GM12872 (cell line): ENCODE data around the gene SMYD3.

ENCODE experiments used
- TF ChIP-seq, protein P1 (sequence below): IDR thresholded peaks from 3 replicates; pipeline ENCODE4 v1.5.1; 2011; ENCODE audit warnings: low read depth, mild to moderate bottlenecking, low read length, moderate library complexity; ENCODE audit not compliant: insufficient read depth

Gene SMYD3

DNA sequence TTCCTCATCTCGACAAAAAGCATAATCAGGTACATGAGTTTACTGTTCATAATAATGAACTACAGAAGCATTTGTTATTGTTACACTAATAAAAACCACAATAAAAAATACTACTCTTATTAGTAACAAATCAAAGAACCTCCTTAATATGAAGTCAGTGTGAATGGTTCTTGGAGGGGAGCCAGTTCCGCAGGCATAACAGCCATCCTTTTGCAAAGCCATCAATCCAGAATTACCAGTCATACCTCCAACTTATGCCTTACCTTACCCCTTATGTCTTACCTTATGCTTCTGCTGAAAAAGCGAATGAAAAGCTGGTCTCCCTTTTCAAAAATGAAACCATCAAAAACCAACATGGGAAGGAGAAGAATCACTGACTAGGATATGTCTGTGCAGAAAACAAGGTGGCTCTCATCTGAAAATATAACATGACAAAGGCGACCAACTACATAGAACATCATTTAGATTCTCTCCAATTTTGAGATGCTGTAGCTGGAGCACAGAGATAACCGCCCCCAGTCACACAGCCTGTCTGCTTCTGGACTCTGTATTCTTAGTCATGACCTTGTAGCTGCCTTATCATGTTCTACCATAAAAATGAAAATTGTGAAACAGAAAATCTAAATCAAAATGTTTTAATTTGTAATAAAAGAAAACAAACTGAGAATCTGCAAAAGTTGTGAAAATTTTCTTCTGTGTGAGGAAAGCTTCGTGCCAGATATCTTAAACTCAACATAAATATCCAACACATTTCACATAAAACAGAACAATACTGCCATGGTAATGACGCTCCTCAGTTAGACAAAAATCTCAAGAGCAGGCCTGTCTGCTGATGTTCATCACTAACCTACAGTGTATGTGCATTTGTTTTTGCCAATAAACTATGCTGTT lies 438.2 kb downstream of the SMYD3 start:
- TF ChIP-seq, protein P1, sequence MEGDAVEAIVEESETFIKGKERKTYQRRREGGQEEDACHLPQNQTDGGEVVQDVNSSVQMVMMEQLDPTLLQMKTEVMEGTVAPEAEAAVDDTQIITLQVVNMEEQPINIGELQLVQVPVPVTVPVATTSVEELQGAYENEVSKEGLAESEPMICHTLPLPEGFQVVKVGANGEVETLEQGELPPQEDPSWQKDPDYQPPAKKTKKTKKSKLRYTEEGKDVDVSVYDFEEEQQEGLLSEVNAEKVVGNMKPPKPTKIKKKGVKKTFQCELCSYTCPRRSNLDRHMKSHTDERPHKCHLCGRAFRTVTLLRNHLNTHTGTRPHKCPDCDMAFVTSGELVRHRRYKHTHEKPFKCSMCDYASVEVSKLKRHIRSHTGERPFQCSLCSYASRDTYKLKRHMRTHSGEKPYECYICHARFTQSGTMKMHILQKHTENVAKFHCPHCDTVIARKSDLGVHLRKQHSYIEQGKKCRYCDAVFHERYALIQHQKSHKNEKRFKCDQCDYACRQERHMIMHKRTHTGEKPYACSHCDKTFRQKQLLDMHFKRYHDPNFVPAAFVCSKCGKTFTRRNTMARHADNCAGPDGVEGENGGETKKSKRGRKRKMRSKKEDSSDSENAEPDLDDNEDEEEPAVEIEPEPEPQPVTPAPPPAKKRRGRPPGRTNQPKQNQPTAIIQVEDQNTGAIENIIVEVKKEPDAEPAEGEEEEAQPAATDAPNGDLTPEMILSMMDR, result no peak

DNA sequence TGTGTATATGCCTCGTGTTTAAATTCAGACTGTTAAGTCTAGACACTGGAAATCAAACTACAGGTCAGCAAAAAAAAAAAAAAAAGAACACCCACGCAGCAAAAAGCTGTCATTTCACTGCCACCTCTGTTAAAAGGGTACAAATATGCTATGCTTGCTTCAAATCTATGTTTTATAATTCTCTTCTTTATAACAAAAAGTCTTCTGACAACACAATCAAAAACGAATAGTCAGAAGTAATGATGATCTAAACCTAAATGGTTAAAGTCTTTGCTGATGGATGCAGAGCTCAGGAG lies 438.9 kb downstream of the SMYD3 start:
- TF ChIP-seq, protein P1, result no peak

DNA sequence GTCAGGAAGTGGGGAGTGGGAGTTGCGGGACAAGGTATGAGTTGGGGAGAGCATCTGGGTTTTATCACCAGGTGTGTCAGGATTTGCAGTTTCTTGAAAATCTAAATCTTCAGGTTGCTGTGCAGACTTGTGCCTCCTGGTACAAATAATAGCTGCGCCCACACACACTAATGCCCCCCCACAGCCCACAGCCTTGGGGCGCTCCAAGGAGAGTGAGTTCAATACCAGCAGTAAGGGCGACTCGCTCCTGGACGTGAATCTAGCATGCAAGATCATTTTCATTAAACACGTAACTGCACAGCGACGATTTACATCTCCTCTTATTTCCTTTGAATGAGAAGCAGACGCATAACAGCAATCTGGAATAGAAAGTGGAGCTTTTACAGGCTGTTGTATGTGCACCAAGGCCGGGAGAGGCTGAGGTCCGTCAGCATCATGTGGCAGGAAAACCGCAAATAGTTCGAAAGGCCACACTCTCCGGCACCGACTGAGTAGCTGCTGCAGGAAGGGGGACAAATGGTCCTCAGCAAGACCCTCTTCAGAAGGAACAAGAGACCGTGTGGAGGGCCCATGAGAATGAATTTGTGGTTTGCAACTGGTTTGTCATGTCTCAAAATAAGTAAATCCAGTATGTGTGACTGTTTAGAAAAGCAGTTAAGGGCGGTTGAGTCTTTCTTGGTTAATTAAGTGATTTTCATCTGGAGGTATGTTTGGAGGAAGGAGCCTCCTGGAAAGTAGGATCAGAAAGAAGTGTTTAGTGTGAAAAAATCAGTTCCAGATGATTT lies 439.5 kb downstream of the SMYD3 start:
- TF ChIP-seq, protein P1, result no peak

DNA sequence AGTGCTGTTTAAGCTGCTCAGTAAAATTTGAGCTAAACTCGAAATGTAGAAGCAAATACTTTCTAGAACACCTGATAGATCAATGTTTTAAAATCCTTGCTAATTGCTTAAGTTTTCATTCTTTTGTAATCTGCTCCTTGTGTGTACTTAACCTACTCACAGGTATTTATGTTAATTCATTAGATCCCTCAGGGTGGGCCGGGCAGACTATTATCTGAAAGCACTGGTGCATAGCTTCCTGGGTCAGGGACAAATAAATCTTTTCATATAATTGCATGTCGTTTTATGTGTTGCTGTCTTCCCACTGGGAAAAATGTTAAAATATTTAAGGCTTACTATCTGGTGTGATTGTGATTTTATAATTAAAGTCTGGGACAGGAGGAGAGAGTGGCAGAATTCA lies 440.5 kb downstream of the SMYD3 start:
- TF ChIP-seq, protein P1, result no peak

DNA sequence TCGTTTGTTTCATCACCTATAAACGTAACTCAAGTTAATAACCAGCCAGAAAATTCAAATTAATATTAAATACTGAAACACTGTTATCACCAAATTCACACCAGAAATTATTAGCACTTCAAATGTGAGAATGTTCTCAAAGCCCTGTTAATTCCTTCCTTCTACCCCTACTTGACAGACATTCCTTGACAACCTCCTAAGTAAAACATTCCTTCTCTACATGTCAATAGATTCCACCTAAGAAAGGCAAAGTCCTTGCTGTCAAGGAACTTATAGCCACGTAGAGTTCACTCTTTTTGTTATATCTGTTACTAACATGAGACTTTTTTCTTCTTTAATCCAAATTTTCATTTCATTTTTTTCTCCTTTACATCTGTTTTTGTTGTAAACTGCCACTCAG lies 441.5 kb downstream of the SMYD3 start:
- TF ChIP-seq, protein P1, result no peak

DNA sequence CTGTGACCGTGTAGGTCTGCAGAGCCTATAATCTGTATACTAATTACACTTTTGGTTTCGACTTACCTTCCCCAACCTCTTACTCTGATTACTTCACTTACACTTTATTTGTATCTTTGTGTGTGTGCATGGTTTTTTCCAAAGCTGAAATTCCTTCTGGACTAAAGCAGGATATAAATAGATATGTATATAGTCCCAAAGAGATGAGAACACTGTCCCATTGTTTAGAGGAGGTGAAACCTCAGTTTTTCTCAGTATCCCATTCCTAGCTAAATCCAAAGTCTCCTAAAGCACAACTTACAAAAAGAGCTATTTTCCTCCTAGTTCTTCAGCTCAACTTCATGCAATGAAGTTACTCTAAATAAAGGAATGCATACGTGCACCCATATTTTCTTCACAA lies 442.2 kb downstream of the SMYD3 start:
- TF ChIP-seq, protein P1, result no peak

DNA sequence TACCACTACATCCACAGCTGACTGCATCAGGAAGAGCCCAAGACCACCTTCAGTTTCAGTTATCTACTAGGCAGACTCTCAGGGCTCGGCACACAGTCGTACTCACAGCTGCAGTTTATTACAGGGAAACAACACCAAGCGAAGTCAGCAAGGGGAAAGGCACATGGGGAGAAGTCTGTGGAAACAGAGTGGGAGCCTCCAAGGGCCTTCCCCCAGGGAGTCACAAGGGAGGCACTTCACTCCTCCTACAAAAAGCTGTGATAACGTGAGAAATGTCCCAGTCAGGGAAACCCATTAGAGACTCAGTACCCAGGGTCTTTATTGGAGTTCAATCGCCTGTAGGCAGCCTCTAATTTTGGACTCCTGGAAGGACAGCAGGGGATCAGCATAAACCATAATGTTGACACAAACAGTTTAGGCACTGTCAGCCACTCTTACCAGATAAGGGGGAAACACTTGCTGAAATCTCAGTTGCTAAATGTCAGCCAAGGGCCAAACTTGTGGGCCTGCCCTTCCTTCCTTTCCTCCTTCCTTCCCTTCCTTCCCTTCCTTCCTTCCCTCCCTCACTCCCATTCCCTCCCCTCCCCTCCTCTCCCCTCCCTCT lies 444.0 kb downstream of the SMYD3 start:
- TF ChIP-seq, protein P1, result no peak
